Epithelial cell of prostate (primary cell): ENCODE results near the gene MYT1.
"Not testable (repeated sequence)": the region's sequence is repeated elsewhere in the genome, so short reads cannot be mapped to it uniquely, and the experiment has no call there.

Experiments used
- DNase-seq: peaks from one replicate; pipeline ENCODE4 v3.0.0-alpha.2; 2011; ENCODE audit warnings: low read depth, low spot score
- H3K27ac ChIP-seq: fragments of 450-650 bp; 2 replicates; pipeline ENCODE4 v1.5.1; 2017; ENCODE audit warnings: mild to moderate bottlenecking

The MYT1 gene

GRCh38 chr20:64186071-64186598 is 21.9 kb downstream of the MYT1 start:
- no peak overlapping the region for H3K27ac ChIP-seq
- DNase-seq: no peak

GRCh38 chr20:64187213-64187612 is 23.0 kb downstream of the MYT1 start:
- DNase-seq, H3K27ac ChIP-seq: not testable (repeated sequence)

DNA sequence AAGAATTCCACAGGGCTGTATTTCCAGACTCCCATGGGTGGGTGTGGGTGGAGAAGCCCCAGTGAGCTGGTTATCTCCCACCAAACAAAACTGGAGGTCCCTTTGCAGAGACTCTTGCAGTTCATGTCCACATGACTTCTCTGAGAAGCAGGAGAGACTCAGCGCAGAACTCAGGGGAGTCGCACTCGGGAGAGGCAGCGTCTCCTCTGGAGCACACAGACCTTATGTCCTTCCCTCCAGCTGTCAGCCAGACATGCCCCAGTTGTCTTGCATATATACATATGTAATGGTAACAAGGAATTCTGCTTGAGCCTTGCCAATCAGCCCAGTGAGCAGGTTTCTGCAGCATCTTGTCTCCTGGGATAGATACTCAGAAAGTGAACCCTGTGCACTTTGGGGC is 23.8 kb downstream of the MYT1 start:
- no peak for DNase-seq
- H3K27ac ChIP-seq: no peak overlapping the region

DNA sequence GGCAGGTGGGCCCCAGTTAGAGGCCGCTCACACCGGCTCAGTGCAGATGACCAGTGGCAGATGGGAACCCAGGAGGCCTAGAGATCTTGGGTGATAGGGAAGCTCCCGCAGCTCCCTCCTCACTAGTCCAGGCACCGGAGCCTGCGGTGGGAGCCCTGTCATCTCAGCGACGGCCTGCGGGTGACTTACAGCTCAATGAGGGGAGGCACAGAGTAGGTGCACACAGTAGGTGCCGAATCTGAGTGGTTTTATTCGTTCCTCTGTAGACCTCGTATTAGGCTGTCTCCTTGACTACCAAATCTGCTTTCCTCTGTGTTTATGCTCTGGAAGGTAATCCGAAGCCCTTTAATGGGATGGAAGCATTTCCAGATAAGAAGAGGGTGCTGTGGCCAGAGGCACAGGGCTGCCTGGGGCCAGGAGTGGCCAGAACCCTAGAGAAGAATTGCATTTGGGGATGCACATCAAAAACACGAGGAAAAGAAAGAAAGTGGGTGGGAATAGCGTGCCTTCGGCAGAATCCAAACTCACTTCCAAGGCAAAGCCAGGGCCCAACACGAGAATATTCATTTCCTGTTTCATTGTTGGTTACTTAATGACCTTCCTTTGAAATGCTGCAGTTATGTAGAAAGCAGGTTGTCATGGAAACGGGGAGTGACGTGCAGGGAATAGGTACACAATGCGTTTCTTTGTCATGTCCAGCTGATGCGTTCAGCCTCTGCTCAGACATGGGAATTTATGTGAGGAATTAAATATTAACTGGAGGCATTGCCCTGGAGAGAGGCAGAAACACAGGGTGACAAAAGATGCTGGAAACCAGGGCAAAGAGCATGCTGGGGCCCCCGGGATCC is 24.7 kb downstream of the MYT1 start:
- H3K27ac ChIP-seq: no peak overlapping the region
- peak; percentile 39 for DNase-seq

DNA sequence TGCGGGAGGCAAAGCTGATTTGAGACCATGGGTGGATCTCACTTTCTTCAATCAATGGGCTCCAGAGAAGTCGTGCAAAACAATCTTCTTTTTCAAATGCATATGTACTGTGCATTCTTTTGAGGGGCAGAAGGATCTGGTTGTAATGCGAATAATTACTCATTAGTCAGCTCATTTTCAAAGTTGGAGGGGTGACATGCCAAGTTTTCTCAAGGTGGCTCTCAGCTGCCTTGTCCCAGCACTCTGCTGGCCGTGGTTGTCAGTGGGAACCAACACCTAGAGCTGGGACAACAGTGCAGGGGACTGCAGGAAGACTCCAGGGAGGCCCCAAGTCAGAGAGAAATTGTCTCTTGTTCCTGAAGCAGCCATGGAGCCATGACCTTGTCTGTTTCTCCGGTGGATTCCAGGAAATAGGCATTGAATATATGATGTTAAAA is 25.3 kb downstream of the MYT1 start:
- no peak for DNase-seq
- H3K27ac ChIP-seq: no peak overlapping the region

GRCh38 chr20:64189986-64190385 is 25.7 kb downstream of the MYT1 start:
- DNase-seq: no peak
- no peak overlapping the region for H3K27ac ChIP-seq

GRCh38 chr20:64191002-64191401 is 26.8 kb downstream of the MYT1 start:
- no peak overlapping the region for H3K27ac ChIP-seq
- DNase-seq: no peak

DNA sequence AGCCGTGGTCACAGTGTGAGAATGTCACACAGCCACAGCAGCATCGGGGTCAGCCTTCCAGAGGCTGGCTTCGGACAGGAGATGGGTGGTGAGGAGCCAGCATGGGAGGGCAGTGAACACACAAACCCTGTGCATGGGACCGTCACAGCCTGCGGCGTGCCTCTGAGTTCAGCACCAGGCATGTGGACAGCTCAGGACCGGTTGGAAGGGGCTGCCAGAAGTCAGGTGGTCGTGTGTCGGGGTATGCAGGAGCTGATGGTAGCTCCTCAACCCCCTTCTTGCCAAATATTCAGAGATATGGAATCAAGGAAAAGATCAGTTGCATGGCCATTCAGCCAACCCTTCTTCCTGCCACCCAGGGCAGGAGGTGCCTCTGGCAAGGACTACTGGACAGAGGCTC is 28.2 kb downstream of the MYT1 start:
- no peak overlapping the region for H3K27ac ChIP-seq
- no peak for DNase-seq

- no peak for DNase-seq
- H3K27ac ChIP-seq: no peak overlapping the region
Measured at GRCh38 chr20:64193058-64193457, 28.8 kb downstream of the MYT1 start.

DNA sequence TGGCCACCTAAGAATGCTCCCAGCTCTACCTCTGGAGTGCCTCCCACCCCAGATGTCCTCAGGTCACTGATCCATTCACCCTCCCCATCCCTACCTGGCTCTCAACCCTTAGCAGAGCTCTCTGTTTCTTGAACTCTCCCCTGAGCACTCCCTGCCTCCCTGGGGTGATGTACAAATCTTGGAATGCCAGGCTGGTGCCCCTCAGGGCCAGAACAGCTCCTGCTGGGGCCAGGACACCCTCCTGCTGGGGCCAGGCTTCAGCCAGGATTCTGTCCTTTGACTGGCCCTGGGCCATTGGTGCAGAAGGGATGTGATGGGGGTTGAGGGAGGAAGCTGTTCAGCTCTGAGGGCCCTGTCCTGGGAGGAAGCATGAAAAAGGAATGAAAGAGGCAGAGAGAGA is 30.0 kb downstream of the MYT1 start:
- no peak for DNase-seq
- H3K27ac ChIP-seq: no peak overlapping the region

DNA sequence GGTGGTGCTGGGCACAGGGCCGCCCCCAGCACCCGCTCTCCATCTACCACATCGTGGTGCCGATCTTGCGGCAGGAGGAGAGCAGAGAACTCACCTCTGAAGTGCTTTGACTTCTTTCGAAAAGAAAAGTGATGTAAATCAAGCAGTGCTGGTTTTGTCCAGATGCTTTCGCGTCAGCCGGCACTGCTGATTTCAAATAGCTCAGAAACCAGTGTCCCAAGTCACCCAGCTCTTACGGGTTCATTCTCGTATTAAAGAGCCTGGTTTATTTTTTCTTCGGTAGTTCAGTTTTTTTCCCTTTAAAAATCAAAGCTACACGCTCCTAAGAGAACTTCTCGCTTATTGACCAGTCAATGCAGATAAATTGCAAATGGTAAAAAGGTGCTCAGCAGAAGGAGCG is 32.1 kb downstream of the MYT1 start:
- no peak overlapping the region for H3K27ac ChIP-seq

GRCh38 chr20:64196847-64197306 is 32.6 kb downstream of the MYT1 start:
- H3K27ac ChIP-seq: no peak overlapping the region
- no peak for DNase-seq

More for the DNA sequence above, 32.1 kb downstream of the MYT1 start:
- no peak for DNase-seq

- no peak overlapping the region for H3K27ac ChIP-seq
- no peak for DNase-seq
Measured at GRCh38 chr20:64198347-64198746, 34.1 kb downstream of the MYT1 start.

DNA sequence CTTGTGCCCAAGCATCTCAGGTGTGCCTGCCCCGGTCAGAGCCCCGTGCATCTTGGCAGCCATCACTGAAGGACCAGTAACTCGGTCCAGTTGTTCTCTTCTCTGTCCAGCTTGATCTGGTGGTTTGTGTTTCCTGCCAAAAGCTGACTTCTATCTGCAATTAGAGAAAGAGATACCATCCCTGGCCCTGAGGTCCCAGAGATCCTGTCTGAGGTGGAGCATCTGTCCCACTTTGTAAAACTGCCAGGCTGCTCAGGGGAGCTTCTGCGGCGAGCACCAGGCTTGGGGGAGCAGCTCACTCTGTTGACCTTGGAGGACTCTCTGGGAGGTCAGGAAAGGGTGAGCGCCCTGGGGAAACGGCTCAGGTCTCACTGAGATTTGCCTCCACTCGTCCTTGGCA is 35.1 kb downstream of the MYT1 start:
- no peak overlapping the region for H3K27ac ChIP-seq
- no peak for DNase-seq

GRCh38 chr20:64200740-64201139 is 36.5 kb downstream of the MYT1 start:
- DNase-seq: no peak

DNA sequence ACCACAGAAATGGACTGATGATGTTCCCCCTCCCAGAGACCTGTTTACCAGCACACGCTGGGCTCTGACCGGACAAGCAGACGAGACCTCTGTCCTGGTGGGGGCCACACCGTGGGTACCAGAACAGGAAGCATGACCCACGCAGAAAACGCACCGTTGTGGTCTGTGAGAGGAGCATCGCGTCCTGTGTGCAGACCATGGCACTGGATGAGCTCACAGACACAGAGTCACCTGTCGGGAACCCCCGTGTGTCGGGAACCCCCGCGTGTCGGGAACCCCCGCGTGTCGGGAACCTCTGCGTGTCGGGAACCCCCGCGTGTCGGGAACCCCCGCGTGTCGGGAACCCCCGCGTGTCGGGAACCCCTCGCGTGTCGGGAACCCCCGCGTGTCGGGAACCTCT is 37.4 kb downstream of the MYT1 start:
- DNase-seq: no peak
- no peak overlapping the region for H3K27ac ChIP-seq

More at GRCh38 chr20:64200740-64201139, 36.5 kb downstream of the MYT1 start:
- no peak overlapping the region for H3K27ac ChIP-seq

- no peak overlapping the region for H3K27ac ChIP-seq
- no peak for DNase-seq
Measured at GRCh38 chr20:64203037-64203777, 39.0 kb downstream of the MYT1 start.

DNA sequence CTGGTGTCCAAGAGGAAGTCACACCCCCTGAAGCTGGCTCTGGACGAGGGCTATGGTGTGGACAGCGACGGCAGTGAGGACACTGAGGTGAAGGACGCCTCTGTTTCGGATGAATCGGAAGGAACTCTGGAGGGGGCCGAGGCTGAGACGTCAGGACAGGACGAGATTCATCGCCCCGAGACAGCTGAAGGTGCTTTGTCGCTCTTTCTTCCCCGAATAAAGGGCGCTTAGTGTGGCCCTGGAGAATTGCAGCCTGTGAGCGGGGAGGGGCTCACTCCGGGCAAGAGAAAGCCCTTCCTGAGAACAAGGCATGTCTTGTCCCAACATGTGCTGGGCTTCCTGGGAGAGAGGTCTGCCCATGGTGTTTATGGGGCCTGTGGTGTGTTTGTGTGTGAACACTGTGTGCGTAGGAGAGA is 41.4 kb downstream of the MYT1 start:
- H3K27ac ChIP-seq: no peak overlapping the region

GRCh38 chr20:64206614-64207013 is 42.4 kb downstream of the MYT1 start:
- H3K27ac ChIP-seq: no peak overlapping the region
- no peak for DNase-seq

More for the DNA sequence above, 41.4 kb downstream of the MYT1 start:
- DNase-seq: peak; percentile 56

- no peak overlapping the region for H3K27ac ChIP-seq
- DNase-seq: no peak
Measured at GRCh38 chr20:64207641-64208590, 43.7 kb downstream of the MYT1 start.
